Dermis microvascular lymphatic vessel endothelial cell (primary cell): ENCODE measurements around the gene MRPL4. TPM values are rescaled to one million over a fixed set of nuclear protein-coding genes. Genes with fewer than 3 reads are reported as not detected.
"Not testable (repeated sequence)": the region's sequence is repeated elsewhere in the genome, so short reads cannot be mapped to it uniquely, and the experiment has no call there.

Experiments used
- DNase-seq, 2 donors: peaks; one replicate each; pipeline versions ENCODE4 v3.0.0 to v3.0.0-alpha.2; 2010; ENCODE audit warnings: low read depth in 2 of 2
- total RNA-seq: library from RNA; depleted of rRNA; stranded (reverse); fragments of >200 nt; gene quantifications from 2 replicates; pipeline ENCODE4 v1.2.1, GENCODE V29; 2014

Gene MRPL4
- total RNA-seq, 1 donor from 2014 or later, result 17.1 TPM

DNA sequence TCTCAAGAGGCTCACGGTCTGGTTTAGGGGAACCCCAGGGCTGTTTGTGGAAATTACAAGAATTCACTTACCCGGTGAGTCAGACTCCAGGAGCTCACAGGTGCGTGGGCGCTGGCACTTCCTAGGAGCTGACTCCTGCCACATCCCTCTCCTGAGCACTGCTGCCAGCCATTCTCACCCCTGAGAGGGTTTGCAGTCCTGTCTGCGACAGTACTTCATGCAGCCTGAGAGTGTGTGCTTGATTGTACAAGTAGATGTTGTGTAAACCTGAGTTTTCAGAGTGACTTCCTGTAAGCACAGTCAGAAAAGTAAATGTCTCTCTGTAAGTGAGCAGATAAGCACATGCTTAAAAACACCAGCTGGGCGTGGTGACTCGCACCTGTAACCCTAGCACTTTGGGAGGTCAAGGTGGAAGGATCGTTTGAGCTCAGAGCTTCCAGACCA lies 8.1 kb downstream of the MRPL4 start:
- DNase-seq, result no peak

DNA sequence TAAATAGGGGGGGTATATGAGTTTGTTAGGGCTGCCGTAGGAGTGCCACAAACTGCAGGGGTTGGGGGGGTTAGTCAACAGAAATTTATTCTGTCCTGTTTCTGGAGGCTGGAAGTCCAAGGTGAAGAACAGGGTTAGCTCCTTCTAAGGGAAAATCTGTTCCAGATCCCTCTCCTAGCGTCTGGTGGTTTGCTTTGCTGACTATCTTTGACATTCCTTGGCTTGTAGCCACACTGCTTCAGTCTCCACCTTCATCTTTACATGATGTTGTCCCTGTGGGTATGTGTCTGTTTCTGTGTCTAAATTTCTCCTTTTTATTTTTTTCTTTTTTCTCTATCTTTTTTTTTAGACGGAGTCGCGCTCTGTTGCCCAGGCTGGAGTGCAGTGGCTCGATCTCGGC lies 10.8 kb downstream of the MRPL4 start:
- no peak for DNase-seq

DNA sequence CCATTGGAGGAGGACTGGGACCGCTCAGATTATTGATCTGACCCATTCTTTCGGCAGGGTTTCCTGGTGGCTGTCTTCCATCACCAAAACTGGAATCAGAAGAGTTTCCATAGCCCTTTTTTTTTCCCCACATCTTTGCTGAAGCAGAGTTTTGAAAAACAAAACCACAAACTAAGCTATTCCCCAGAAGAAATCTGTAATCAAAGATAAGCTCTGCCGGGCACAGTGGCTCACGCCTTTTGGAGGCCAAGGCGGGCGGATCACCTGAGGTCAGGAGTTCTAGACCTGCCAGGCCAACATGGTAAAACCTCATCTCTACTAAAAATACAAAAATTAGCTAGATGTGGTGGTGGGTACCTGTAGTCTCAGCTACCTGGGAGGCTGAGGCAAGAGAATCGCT lies 14.7 kb downstream of the MRPL4 start:
- DNase-seq, result no peak

DNA sequence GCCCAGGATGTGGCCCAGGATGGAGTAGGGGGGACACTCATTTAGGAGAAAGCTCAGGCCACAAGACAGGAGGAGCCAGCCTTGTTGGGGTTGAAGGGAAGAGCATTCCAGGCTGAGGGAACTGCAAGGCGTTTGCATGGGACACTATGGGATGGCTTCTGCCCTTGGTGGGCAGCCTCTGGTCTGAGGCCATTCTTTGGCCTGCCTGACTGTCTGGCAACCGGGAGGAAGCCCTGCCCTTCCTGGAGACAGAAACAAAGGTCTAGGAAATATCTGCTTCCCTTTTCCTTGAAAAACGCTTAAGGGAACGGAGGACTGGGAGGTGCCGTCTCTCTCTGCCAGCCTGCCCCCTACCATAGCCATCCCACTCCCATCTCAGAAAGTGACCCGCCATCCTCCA lies 16.1 kb downstream of the MRPL4 start:
- DNase-seq, result peak in 1 of 2 donors; percentile 37

DNA sequence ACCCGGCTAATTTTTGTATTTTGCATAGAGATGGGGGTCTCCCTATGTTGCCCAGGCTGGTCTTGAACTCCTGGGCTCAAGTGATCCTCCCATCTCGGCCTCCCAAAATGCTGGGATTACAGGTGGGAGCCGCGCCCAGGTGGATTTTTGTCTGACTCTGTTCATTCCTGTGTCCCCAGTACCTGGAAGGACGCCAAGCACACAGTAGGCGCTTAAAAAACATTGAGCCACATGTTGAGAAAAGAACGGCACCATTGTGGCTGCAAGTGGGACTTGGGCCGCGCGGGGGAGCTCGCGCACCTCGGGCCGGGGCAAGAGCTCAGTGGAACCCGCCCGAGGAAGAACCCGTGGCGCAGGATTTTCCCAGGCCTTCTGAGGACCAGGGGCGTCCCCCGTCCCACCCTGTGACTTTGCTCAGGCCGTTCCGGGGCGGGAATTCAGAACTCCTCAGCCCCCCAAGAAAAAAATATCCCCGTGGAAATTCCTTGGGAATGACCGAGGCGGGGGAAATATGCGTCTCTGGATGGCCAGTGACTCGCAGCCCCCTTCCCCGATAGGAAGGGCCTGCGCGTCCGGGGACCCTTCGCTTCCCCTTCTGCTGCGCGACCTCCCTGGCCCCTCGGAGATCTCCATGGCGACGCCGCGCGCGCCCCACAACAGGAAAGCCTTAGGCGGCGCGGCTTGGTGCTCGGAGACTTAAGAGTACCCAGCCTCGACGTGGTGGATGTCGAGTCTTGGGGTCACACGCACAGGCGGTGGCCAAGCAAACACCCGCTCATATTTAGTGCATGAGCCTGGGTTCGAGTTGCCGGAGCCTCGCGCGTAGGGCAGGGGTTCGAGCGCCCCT lies 17.5 kb downstream of the MRPL4 start:
- DNase-seq, result peak; percentile 51 to 92

DNA sequence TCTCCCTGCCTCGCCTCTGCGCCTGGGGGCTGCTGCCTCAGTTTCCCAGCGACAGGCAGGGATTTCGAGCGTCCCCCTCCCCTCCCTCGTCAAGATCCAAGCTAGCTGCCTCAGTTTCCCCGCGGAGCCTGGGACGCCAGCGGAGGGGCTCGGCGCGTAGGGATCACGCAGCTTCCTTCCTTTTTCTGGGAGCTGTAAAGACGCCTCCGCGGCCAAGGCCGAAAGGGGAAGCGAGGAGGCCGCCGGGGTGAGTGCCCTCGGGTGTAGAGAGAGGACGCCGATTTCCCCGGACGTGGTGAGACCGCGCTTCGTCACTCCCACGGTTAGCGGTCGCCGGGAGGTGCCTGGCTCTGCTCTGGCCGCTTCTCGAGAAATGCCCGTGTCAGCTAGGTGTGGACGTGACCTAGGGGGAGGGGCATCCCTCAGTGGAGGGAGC lies 18.2 kb downstream of the MRPL4 start:
- DNase-seq, result peak in 1 of 2 donors; percentile 45

DNA sequence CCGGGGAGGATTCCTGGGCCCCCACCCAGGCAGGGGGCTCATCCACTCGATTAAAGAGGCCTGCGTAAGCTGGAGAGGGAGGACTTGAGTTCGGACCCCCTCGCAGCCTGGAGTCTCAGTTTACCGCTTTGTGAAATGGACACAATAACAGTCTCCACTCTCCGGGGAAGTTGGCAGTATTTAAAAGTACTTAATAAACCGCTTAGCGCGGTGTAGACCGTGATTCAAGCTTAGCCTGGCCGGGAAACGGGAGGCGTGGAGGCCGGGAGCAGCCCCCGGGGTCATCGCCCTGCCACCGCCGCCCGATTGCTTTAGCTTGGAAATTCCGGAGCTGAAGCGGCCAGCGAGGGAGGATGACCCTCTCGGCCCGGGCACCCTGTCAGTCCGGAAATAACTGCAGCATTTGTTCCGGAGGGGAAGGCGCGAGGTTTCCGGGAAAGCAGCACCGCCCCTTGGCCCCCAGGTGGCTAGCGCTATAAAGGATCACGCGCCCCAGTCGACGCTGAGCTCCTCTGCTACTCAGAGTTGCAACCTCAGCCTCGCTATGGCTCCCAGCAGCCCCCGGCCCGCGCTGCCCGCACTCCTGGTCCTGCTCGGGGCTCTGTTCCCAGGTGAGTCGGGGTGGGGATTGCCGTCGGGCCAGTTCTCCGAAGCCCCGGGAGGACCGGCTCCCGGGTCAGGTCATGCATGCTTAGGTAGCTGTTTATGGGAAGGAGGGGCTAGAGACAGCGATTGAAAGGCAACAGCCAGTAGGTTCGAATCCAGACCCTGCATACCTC lies 18.8 kb downstream of the MRPL4 start, which contains the start of gene ICAM1:
Gene ICAM1, plus strand, starts transcription at position 505 of the 779 bp plus-strand sequence. Its CDS starts 40 bp downstream, at position 545.
- DNase-seq, result peak; percentile 92 to 95

DNA sequence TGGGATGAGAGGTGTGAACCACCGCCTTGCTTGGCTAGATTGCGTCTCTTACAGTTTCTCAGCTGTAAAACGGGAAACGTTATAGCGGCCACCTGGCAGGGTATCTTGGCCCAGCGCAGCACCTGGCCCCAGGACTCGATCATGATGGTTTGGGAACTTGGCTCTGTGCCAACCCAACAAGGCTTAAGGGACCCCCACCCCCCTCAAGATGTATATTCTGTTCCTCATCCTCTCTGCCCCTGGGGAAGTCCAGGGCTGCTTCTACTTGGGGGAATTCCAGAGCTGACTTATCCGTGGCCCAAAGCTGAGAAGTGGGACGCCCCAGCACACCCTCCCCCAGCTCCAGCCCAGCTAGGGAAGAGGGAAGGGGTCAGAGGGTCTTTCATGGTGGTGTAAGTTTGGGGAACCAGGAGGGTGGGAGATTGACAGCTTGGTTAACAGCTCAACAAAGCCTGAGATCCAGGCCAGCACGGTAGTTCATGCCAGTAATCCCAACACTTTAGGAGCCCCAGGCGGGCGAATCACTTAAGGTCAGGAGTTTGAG lies 19.6 kb downstream of the MRPL4 start:
- DNase-seq, result peak in 1 of 2 donors; percentile 49

DNA sequence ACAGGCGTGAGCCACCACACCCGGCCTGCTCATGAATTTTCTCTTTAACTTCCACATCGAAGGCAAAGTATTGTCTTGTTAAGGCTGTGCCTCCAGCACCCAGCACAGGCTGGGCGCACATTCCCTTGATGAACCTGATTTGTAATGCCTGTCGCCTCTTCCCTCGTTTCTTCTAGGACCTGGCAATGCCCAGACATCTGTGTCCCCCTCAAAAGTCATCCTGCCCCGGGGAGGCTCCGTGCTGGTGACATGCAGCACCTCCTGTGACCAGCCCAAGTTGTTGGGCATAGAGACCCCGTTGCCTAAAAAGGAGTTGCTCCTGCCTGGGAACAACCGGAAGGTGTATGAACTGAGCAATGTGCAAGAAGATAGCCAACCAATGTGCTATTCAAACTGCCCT lies 22.6 kb downstream of the MRPL4 start:
- DNase-seq, result no peak

DNA sequence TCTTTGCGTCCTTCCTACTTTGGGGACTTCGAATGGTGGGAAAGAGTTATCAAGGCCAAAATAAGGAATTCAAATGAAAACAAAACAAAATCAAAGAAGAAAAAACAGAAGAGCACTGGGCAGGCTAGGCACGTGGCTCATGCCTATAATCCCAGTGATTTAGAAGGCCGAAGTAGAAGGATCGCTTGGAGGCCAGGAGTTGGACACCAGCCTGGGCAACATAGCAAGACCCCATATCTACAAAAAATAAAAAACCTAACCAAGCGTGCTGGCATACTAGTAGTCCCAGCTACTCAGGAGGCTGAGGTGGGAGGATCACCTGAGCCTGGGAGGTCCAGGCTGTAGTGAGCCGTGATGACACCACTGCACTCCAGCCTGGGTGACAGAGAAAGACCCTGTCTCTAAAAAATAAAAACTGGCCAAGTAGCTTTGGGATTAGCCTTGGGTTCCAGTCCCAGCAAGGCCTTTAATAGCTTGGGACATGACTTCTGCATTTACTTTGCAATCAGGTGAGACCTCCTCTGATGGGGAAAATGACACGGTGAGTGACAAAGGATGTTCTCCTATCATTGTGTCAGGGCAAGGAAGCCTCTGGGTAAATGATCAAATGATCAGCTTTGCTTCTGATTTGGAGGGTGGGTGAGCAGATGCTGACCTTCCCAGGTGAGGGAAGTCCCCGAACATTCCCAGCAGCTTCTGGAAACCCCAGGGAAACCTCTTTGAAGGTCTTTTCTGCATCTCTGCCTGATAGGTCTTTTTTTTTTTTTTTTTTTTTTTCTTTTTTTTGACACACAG lies 26.0 kb downstream of the MRPL4 start:
- DNase-seq, result no peak

DNA sequence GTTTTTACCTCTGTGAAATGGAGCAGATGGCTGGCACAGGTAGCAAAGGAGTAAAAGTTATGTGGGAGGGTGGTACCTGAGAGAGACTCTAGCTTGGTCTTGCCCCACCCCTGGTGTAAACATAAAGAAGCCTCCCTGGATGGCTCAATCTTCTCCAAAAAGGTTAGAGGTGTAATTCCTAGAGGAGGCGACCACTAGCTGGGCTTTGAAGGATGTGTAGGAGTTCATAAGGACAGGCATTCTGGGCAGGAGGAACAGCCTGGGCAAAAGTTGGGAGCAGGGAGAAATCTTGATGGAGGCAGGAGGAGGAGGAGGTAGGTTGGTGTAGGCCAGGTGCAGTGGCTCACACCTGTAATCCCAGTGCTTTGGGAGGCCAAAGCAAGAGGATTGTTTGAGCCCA lies 26.9 kb downstream of the MRPL4 start:
- DNase-seq, result no peak

DNA sequence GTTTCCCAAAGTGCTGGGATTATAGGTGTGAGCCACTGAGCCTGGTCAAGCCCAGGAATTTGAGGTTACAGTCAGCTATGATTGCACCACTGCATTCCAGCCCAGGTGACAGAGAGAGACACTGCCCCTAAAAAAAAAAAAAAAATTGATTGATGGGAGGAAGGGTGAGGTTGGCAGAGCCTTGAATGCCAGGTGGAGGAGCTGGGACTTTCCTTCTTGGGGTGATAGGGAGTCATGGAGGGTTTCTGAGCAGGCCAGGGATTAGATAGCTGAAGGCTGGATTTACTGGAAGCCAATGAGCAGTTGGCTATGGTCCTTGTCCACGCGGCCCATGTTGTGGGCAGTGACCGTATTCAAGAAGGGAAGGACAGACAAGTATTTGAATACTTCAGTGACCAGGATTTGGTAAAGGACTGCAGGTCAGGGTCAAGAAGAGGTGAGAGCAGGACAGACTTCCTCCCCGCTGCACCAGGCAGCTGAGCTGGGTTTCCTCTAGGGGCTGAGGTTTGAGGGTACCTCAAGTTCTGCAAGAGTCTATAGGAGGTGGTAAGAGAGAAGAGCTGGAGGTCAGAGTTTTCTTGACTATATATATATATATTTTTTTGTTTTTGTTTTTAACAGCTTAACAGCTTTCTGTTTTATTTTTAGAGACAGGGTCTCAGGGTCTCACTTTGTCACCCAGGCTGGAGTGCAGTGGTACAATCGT lies 27.9 kb downstream of the MRPL4 start:
- DNase-seq, result no peak

DNA sequence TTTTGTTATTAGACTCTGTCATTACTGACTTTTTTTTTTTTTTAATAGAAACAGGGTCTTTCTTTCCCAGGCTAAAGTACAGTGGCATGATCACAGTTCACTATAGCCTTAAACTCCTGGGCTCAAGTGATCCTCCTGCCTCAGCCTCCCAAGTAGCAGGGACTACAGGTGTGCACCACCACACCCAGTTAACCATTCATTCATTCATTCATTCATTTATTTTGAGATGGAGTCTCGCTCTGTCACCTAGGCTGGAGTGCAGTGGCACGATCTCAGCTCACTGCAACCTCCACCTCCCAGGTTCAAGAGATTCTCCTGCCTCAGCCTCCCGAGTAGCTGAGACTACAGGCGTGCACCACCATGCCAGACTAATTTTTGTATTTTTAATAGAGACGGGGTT lies 30.0 kb downstream of the MRPL4 start:
- not testable (repeated sequence) for DNase-seq

DNA sequence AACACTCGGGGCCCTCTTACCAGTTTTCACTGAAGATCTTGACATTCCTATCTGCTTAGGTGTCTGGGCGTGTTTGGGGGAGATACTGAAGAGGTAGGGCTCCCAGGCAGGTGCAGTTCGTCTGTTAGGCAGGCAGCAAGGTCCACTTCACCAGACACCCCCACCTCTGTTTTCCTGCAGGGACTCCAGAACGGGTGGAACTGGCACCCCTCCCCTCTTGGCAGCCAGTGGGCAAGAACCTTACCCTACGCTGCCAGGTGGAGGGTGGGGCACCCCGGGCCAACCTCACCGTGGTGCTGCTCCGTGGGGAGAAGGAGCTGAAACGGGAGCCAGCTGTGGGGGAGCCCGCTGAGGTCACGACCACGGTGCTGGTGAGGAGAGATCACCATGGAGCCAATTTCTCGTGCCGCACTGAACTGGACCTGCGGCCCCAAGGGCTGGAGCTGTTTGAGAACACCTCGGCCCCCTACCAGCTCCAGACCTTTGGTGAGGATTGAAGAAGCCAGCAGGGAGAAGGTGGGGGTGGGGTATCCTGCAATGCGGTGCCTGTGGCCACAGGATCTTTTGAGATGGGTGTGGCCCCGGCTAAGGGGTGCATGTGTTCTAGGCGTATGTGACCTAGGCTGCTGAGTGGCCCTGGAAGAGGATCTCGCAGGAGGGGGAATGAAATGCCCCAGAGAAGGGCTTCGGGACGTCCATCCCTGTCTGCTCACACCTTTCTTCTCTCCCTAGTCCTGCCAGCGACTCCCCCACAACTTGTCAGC lies 31.5 kb downstream of the MRPL4 start:
- DNase-seq, result no peak

DNA sequence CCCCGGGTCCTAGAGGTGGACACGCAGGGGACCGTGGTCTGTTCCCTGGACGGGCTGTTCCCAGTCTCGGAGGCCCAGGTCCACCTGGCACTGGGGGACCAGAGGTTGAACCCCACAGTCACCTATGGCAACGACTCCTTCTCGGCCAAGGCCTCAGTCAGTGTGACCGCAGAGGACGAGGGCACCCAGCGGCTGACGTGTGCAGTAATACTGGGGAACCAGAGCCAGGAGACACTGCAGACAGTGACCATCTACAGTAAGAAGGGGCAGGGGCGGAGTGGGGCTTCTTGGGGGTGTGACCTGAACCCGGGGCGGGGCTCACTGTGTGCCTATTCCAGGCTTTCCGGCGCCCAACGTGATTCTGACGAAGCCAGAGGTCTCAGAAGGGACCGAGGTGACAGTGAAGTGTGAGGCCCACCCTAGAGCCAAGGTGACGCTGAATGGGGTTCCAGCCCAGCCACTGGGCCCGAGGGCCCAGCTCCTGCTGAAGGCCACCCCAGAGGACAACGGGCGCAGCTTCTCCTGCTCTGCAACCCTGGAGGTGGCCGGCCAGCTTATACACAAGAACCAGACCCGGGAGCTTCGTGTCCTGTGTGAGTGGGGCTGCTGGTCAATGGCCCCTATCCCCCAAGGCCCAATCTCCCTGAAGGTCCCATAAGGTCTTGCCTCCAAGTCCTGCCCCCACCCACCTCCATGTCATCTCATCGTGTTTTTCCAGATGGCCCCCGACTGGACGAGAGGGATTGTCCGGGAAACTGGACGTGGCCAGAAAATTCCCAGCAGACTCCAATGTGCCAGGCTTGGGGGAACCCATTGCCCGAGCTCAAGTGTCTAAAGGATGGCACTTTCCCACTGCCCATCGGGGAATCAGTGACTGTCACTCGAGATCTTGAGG lies 32.3 kb downstream of the MRPL4 start:
- DNase-seq, result no peak

DNA sequence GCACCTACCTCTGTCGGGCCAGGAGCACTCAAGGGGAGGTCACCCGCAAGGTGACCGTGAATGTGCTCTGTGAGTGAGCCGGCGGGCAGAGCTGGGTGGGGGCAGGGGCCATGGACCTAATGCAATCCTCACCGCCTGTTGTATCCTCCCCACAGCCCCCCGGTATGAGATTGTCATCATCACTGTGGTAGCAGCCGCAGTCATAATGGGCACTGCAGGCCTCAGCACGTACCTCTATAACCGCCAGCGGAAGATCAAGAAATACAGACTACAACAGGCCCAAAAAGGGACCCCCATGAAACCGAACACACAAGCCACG lies 32.9 kb downstream of the MRPL4 start:
- no peak for DNase-seq

DNA sequence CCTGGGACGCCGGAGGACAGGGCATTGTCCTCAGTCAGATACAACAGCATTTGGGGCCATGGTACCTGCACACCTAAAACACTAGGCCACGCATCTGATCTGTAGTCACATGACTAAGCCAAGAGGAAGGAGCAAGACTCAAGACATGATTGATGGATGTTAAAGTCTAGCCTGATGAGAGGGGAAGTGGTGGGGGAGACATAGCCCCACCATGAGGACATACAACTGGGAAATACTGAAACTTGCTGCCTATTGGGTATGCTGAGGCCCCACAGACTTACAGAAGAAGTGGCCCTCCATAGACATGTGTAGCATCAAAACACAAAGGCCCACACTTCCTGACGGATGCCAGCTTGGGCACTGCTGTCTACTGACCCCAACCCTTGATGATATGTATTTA lies 33.4 kb downstream of the MRPL4 start:
- DNase-seq, result no peak

DNA sequence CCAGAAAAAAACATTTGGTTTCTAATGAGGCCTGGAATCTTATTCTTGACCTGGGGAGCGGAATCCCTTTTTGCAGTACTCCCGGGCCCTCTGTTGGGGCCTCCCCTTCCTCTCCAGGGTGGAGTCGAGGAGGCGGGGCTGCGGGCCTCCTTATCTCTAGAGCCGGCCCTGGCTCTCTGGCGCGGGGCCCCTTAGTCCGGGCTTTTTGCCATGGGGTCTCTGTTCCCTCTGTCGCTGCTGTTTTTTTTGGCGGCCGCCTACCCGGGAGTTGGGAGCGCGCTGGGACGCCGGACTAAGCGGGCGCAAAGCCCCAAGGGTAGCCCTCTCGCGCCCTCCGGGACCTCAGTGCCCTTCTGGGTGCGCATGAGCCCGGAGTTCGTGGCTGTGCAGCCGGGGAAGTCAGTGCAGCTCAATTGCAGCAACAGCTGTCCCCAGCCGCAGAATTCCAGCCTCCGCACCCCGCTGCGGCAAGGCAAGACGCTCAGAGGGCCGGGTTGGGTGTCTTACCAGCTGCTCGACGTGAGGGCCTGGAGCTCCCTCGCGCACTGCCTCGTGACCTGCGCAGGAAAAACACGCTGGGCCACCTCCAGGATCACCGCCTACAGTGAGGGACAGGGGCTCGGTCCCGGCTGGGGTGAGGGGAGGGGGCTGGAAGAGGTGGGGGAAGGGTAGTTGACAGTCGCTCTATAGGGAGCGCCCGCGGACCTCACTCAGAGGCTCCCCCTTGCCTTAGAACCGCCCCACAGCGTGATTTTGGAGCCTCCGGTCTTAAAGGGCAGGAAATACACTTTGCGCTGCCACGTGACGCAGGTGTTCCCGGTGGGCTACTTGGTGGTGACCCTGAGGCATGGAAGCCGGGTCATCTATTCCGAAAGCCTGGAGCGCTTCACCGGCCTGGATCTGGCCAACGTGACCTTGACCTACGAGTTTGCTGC lies 35.1 kb downstream of the MRPL4 start, which contains the start of gene ICAM4:
Gene ICAM4, plus strand, starts transcription at position 153 of the 935 bp plus-strand sequence. Its CDS starts 58 bp downstream, at position 211.
- peak in 1 of 2 donors; percentile 46 for DNase-seq
